ENCODE measurements around the gene SOS2.

GRCh38 chr14:50106178-50106577 is 125.2 kb downstream of the SOS2 start:
- TF ChIP-seq CTCF (IDR thresholded peaks at IDR 0.05; ENCODE audit: poor library complexity, severe bottlenecking) (no peak), SMC3 (conservative IDR thresholded peaks at IDR 0.05; ENCODE audit: poor library complexity) (no peak), POLR2AphosphoS5 (IDR thresholded peaks at IDR 0.05) (no peak), REST (IDR thresholded peaks at IDR 0.05; ENCODE audit: borderline replicate concordance) (no peak), EZH2 (IDR thresholded peaks at IDR 0.05; ENCODE audit: borderline replicate concordance, insufficient read depth, low read length, poor library complexity, severe bottlenecking) (no peak), MXI1 (conservative IDR thresholded peaks at IDR 0.05; ENCODE audit: poor library complexity, severe bottlenecking) (no peak)

All from neural cell (in vitro differentiated cells).